Lower lobe of right lung (tissue), 2 donors: Measurements from ENCODE around the gene GRAMD1C. TPM values are rescaled to one million over a fixed set of nuclear protein-coding genes. Genes with fewer than 3 reads are reported as not detected.
A peak's percentile ranks its signal among the peaks of the same experiment; 100 is the strongest.

ENCODE experiments used
- ATAC-seq, 2 donors: fragments of 200-7000 bp; cut with Tn5 transposase; one replicate each; pipeline ENCODE4 v1.9.1; 2020 to 2022; ENCODE audit warnings: mild to moderate bottlenecking in 2 of 2, moderate library complexity in 2 of 2
- DNase-seq: peaks from one replicate; pipeline ENCODE4 v3.0.0-alpha.2; 2020
- H3K27ac ChIP-seq: fragments of 200-600 bp; one replicate; pipeline ENCODE4 v1.8.0; 2022
- H3K27me3 ChIP-seq: fragments of 200-600 bp; one replicate; pipeline ENCODE4 v1.8.0; 2022; ENCODE audit warnings: low read depth
- H3K36me3 ChIP-seq: fragments of 200-600 bp; one replicate; pipeline ENCODE4 v1.8.0; 2022; ENCODE audit warnings: mild to moderate bottlenecking
- H3K4me1 ChIP-seq: fragments of 200-600 bp; one replicate; pipeline ENCODE4 v1.8.0; 2022
- H3K4me3 ChIP-seq: fragments of 200-600 bp; one replicate; pipeline ENCODE4 v1.8.0; 2022; ENCODE audit warnings: mild to moderate bottlenecking
- H3K9me3 ChIP-seq: fragments of 200-600 bp; one replicate; pipeline ENCODE4 v1.8.0; 2022
- intact Hi-C: fragments of 100-400 bp; cut with DNase I; formaldehyde crosslinking; loops from one replicate; pipeline ENCODE4 v1.11.0; 2022
- total RNA-seq: library from RNA; stranded (reverse); fragmentation: NEBNext Ultra II Directional; extraction: Animal tissue kit (Norgen Biotek cat#: 25700); gene quantifications from one replicate; pipeline ENCODE4 v1.2.1, GENCODE V29; 2021
- TF ChIP-seq, protein P1 (sequence below): fragments of 200-600 bp; IDR thresholded peaks from one replicate; pipeline ENCODE4 v1.8.0; 2022; ENCODE audit warnings: antibody characterized with exemption, mild to moderate bottlenecking
- donor health status: DM: no; HTN: yes; CAD: no; lungs with severe emphysema.

Gene GRAMD1C
- total RNA-seq, 1 donor from 2014 or later = 9.2 TPM

DNA sequence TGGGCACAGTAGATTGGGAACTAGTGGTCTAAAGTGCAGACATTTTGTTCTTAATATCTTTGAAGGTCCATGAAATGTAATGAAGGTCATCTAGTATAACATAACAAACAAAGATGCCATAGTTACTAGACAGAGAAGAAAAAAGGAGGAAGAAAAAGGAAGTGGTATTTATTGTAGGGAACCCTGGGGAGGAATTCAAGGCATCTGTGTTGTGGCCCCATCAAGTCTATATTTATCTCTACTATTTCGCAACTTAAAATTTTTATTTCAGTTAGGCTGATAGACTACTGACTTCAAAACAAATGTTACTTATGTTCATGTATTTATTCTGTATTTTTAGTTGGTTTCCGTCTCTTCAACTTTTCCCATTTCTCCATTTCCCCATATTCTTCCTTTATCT, 60.3 kb downstream of the GRAMD1C start:
- H3K36me3 ChIP-seq = no peaks in the 10 kb centered on the region

DNA sequence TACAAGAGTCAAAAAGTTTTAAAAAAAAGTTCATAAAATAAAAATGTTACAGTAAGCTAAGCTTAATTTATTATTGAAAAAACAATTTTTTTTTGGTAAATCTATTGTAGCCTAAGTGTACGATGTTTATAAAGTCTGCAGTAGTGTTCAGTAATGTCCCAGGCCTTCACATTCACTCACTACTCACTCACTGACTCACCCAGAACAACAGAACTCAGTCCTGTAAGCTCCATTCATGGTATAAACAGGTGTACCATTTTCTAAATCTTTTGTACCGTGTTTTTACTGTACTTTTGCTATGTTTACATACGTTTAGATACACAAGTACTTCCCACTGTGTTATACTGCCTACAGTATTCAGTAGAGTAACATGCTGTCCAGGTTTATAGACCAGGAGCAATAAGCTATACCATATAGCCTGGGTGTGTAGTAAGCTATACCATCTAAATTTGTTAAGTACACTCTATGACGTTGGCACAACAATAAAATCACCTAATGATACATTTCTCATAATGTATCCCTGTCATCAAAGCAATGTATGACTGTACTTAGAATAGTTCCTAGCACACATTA, 68.1 kb downstream of the GRAMD1C start:
- TF ChIP-seq, protein P1, sequence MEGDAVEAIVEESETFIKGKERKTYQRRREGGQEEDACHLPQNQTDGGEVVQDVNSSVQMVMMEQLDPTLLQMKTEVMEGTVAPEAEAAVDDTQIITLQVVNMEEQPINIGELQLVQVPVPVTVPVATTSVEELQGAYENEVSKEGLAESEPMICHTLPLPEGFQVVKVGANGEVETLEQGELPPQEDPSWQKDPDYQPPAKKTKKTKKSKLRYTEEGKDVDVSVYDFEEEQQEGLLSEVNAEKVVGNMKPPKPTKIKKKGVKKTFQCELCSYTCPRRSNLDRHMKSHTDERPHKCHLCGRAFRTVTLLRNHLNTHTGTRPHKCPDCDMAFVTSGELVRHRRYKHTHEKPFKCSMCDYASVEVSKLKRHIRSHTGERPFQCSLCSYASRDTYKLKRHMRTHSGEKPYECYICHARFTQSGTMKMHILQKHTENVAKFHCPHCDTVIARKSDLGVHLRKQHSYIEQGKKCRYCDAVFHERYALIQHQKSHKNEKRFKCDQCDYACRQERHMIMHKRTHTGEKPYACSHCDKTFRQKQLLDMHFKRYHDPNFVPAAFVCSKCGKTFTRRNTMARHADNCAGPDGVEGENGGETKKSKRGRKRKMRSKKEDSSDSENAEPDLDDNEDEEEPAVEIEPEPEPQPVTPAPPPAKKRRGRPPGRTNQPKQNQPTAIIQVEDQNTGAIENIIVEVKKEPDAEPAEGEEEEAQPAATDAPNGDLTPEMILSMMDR = no peak
- Histone ChIP-seq H3K4me3 (no peak overlapping the region), H3K9me3 (no peaks in the 10 kb centered on the region), H3K27me3 (no peaks in the 10 kb centered on the region), H3K4me1 (no peaks in the 10 kb centered on the region), H3K27ac (no peak overlapping the region), H3K36me3 (no peaks in the 10 kb centered on the region)
- ATAC-seq (no peak), DNase-seq (no peak)
- intact Hi-C loops = loop anchor here (10.0 kb wide), 1 partner anchor 72 kb away; the partner anchor contains the start of gene GRAMD1C

More for the DNA sequence above, 60.3 kb downstream of the GRAMD1C start:
- Histone ChIP-seq H3K4me1 (peaks cover 9% of the 10 kb centered on the region), H3K27me3 (no peaks in the 10 kb centered on the region), H3K27ac (peak overlapping the region; percentile 24), H3K4me3 (peak overlapping the region; percentile 42), H3K9me3 (no peaks in the 10 kb centered on the region)
- TF ChIP-seq, protein P1 = no peak
- no peak for DNase-seq
- intact Hi-C loops = no loop called here
- peak; percentile 36 to 39 for ATAC-seq

DNA sequence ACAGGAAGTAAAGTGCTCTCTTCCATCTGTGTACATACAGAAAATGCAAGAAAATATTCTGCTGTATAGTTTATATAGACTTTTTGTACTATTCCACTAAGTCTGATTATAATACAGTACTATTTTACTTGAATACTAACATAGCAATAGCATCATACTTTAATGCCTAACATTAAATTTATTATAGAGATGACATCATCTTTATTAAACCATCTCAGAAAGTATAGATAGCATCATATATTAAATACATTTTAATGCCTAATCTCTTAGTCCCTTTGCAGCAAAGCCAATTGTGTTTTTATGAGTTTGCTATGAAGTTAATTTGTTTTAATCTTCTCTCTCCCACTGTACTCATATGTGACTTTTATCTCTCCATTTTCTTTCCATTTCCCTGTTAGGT, 69.5 kb downstream of the GRAMD1C start:
- Histone ChIP-seq H3K27ac (no peak overlapping the region), H3K9me3 (no peaks in the 10 kb centered on the region), H3K27me3 (no peaks in the 10 kb centered on the region), H3K36me3 (no peaks in the 10 kb centered on the region), H3K4me1 (peaks cover 4% of the 10 kb centered on the region), H3K4me3 (no peak overlapping the region)
- intact Hi-C loops = loop anchor here (10.0 kb wide), 1 partner anchor 73 kb away; the partner anchor contains the start of gene GRAMD1C
- no peak for DNase-seq
- TF ChIP-seq, protein P1 = no peak
- ATAC-seq = no peak

DNA sequence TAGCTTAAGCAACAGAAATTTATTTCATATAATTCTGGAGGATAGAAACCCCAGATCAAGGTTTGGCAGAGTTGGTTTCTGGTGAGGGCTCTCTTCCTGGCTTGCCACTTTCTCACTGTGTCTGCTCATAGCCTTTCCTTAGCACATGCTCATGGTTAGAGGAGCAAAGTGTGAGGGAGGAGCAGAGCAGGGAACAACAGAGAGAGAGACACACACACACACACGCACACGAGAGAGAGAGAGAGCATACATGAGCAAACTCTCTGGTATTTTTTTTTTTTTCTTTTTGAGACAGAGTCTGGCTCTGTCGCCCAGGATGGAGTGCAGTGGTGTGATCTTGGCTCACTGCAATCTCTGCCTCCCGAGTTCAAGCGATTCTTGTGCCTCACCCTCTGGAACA, 72.4 kb downstream of the GRAMD1C start:
- DNase-seq = no peak
- Histone ChIP-seq H3K36me3 (no peaks in the 10 kb centered on the region), H3K9me3 (no peaks in the 10 kb centered on the region), H3K27ac (no peak overlapping the region), H3K4me1 (peaks cover 5% of the 10 kb centered on the region), H3K4me3 (no peak overlapping the region), H3K27me3 (no peaks in the 10 kb centered on the region)
- intact Hi-C loops = no loop called here
- TF ChIP-seq, protein P1 = no peak
- ATAC-seq = no peak

DNA sequence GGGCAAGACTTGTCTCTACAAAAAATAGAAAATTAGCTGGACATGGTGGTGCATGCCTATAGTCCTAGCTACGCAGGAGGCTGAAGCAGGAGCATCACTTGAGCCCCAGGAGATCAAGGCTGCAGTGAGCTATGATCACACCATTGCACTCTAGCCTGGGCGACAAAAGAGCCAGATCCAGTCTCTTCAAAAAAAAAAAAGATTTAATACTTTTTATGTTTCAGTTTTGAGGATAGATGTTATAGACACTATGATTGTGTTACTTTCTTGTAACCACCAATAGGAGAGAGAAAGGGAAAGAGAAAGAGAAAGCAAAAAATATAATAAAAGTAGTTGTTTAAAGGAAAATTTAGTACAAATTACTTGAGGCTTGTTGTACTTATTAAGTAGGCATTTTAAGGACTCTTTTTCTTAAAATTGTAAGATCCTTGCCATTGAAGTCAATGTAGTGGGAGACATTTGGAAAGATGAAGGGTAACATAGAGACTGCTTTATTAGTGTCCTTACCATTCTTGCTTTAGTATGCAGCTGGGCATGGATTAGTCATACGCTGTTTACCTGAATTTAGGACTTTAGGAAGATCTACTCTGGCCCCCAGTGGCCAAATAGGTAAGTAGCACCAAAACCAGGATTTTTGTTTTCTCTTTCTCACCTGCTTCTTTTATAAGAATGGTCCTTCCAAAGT, 74.1 kb downstream of the GRAMD1C start:
- Histone ChIP-seq H3K4me3 (no peak overlapping the region), H3K27me3 (no peaks in the 10 kb centered on the region), H3K4me1 (peaks cover 5% of the 10 kb centered on the region), H3K9me3 (no peaks in the 10 kb centered on the region), H3K36me3 (no peaks in the 10 kb centered on the region), H3K27ac (no peak overlapping the region)
- no peak for DNase-seq
- TF ChIP-seq, protein P1 = peak; percentile 56
- ATAC-seq = peak; percentile 89 to 97
- intact Hi-C loops = no loop called here
